Measurements from ENCODE around the gene UCP3. TPM values are rescaled to one million over a fixed set of nuclear protein-coding genes. Genes with fewer than 3 reads are reported as not detected.

Gene UCP3
- total RNA-seq, 4 donors from 2014 or later = 1.3 to 7.6 (median 3.1) TPM

DNA sequence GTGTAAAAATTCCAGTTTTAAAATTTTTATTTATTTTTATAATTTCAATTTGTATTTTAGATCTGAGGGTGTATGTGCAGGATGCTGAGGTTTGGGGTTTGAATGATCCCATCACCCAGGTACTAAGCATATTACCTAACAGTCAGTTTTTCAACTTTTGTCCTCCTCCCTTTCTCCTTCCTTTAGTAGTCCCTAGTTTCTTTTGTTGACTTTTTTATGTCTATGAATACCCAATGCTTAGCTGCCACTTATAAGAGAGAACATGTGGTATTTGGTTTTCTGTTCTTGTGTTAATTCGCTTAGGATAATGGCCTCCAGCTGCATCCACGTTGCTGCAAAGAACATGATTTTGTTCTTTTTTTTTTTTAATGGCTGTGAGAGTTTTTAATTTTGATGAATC is 35.7 kb upstream of the UCP3 start:
- no peak for DNase-seq
- no peak overlapping the region for H3K4me3 ChIP-seq
- no peaks in the 10 kb centered on the region for H3K27me3 ChIP-seq
- no peaks in the 10 kb centered on the region for H3K9me3 ChIP-seq
- 85 to 100% methylated on average over 1 to 2 of the region's 2 CpGs for WGBS, 2 donors (ENCODE audit: low coverage in 1 of 2)
- intact Hi-C loops (cut with DNase I; ENCODE audit: low total_unique reads) = no loop called here
- H3K27ac ChIP-seq = no peak overlapping the region
- in situ Hi-C loops (cut with MboI; ENCODE audit: low pct_ligation_motif_present in 1 of 4, low pct_unique_long_range_greater_than_20kb in 1 of 4, low sequenced_read_pairs in 3 of 4) = no loop called here
- peaks cover 0 to 29% (median 11%) of the 10 kb centered on the region in 4 donors for H3K36me3 ChIP-seq
- H3K4me1 ChIP-seq = no peaks in the 10 kb centered on the region
- TF ChIP-seq POLR2AphosphoS5 (IDR thresholded peaks at IDR 0.05) = no peak
- TF ChIP-seq, protein P1, sequence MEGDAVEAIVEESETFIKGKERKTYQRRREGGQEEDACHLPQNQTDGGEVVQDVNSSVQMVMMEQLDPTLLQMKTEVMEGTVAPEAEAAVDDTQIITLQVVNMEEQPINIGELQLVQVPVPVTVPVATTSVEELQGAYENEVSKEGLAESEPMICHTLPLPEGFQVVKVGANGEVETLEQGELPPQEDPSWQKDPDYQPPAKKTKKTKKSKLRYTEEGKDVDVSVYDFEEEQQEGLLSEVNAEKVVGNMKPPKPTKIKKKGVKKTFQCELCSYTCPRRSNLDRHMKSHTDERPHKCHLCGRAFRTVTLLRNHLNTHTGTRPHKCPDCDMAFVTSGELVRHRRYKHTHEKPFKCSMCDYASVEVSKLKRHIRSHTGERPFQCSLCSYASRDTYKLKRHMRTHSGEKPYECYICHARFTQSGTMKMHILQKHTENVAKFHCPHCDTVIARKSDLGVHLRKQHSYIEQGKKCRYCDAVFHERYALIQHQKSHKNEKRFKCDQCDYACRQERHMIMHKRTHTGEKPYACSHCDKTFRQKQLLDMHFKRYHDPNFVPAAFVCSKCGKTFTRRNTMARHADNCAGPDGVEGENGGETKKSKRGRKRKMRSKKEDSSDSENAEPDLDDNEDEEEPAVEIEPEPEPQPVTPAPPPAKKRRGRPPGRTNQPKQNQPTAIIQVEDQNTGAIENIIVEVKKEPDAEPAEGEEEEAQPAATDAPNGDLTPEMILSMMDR (IDR thresholded peaks at IDR 0.05) = no peak
- TF ChIP-seq EP300 (IDR thresholded peaks at IDR 0.05; ENCODE audit: low read depth) = no peak
- TF ChIP-seq POLR2A (IDR thresholded peaks at IDR 0.05) = no peak

DNA sequence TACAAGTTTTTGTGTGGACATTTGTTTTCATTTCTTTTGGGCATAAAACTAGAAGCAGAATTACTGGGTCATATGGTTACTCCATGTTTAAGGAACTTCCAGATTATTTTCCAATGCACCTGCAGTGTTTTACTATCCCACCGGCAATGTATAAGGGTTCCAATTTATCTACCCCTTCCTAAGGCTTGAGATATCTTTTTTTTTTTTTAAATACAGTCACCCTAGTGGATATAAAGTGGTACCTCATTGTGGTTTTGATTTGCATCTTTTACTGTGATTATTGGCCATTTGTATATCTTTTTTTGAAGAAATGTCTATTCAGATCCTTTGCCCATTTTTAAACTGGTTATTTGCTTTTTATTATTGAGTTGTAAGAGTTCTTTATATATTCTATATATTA is 34.6 kb upstream of the UCP3 start:
- peaks cover 0 to 29% (median 10%) of the 10 kb centered on the region in 4 donors for H3K36me3 ChIP-seq
- H3K27ac ChIP-seq = no peak overlapping the region
- TF ChIP-seq POLR2A (IDR thresholded peaks at IDR 0.05) = no peak
- TF ChIP-seq POLR2AphosphoS5 (IDR thresholded peaks at IDR 0.05) = no peak
- no peak for TF ChIP-seq EP300 (IDR thresholded peaks at IDR 0.05; ENCODE audit: low read depth)
- TF ChIP-seq, protein P1 (IDR thresholded peaks at IDR 0.05) = no peak
- WGBS, 2 donors (ENCODE audit: low coverage in 1 of 2) = 100% methylated on average over 1 of the region's 1 CpG
- no peak overlapping the region for H3K4me3 ChIP-seq
- H3K4me1 ChIP-seq = no peaks in the 10 kb centered on the region
- DNase-seq = no peak
- H3K9me3 ChIP-seq = no peaks in the 10 kb centered on the region
- in situ Hi-C loops (cut with MboI; ENCODE audit: low pct_ligation_motif_present in 1 of 4, low pct_unique_long_range_greater_than_20kb in 1 of 4, low sequenced_read_pairs in 3 of 4) = no loop called here
- intact Hi-C loops (cut with DNase I; ENCODE audit: low total_unique reads) = no loop called here
- no peaks in the 10 kb centered on the region for H3K27me3 ChIP-seq

DNA sequence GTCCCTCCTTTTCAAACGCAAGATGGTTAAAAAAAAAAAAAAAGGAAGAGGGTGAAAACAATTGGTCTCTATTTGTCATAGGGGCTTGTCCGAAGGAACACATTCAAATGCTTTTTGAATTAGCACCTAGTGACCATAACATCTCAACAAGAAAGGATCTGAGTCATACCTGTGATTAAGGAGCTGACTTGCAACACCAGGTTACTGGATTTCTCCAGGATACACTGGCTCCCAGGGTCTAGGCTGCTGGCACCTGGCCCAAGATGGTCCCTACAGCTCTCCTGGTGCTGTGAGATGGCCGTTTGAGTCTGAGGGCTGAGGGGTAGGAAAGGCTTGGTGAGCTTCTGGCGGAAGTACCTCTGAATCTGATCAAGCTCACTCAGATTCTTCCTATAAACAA is 28.4 kb upstream of the UCP3 start:
- WGBS, 2 donors (ENCODE audit: low coverage in 1 of 2) = 90% methylated on average over 4 of the region's 4 CpGs; no CpG with 5 or more reads in 1 of the 2 donors
- intact Hi-C loops (cut with DNase I; ENCODE audit: low total_unique reads) (no loop called here), in situ Hi-C loops (cut with MboI; ENCODE audit: low pct_ligation_motif_present in 1 of 4, low pct_unique_long_range_greater_than_20kb in 1 of 4, low sequenced_read_pairs in 3 of 4) (no loop called here)
- H3K4me3 ChIP-seq = no peak overlapping the region
- no peaks in the 10 kb centered on the region for H3K4me1 ChIP-seq
- H3K9me3 ChIP-seq = no peaks in the 10 kb centered on the region
- no peak for DNase-seq
- H3K27ac ChIP-seq = no peak overlapping the region
- H3K36me3 ChIP-seq = peaks cover 0 to 22% (median 4%) of the 10 kb centered on the region in 4 donors
- TF ChIP-seq POLR2AphosphoS5 (IDR thresholded peaks at IDR 0.05) = no peak
- no peak for TF ChIP-seq EP300 (IDR thresholded peaks at IDR 0.05; ENCODE audit: low read depth)
- TF ChIP-seq POLR2A (IDR thresholded peaks at IDR 0.05) = no peak
- TF ChIP-seq, protein P1 (IDR thresholded peaks at IDR 0.05) = no peak
- no peaks in the 10 kb centered on the region for H3K27me3 ChIP-seq

DNA sequence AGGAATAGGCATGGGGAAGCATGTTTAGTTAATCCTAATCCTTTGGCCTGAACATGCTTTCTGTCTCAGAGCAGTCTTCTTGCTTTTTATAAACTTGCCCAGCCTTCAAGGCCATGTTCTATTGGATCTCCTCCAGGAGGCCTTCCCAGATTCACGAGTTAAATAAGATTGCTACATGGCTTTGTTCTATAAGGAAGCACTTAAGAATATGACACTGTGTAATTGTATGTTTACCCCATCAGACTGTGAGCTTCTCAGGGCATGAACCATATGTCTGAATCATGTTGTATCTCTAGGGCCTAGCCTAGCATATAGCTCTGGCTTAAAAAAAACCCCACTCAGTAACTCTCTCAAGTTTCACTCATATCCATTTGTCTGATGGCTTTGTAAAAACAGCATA is 26.4 kb upstream of the UCP3 start:
- 42% methylated on average over 1 of the region's 1 CpG; no CpG with 5 or more reads in 1 of the 2 donors for WGBS, 2 donors (ENCODE audit: low coverage in 1 of 2)
- Histone ChIP-seq H3K4me3 (no peak overlapping the region), H3K27ac (no peak overlapping the region), H3K36me3 (peaks cover 0 to 12% (median 2%) of the 10 kb centered on the region in 4 donors), H3K27me3 (no peaks in the 10 kb centered on the region), H3K9me3 (no peaks in the 10 kb centered on the region), H3K4me1 (no peaks in the 10 kb centered on the region)
- intact Hi-C loops (cut with DNase I; ENCODE audit: low total_unique reads) = no loop called here
- TF ChIP-seq EP300 (IDR thresholded peaks at IDR 0.05; ENCODE audit: low read depth) (no peak), POLR2A (IDR thresholded peaks at IDR 0.05) (no peak), POLR2AphosphoS5 (IDR thresholded peaks at IDR 0.05) (no peak)
- TF ChIP-seq, protein P1 (IDR thresholded peaks at IDR 0.05) = no peak
- in situ Hi-C loops (cut with MboI; ENCODE audit: low pct_ligation_motif_present in 1 of 4, low pct_unique_long_range_greater_than_20kb in 1 of 4, low sequenced_read_pairs in 3 of 4) = no loop called here
- DNase-seq = no peak
